ENCODE results near the gene VAC14.
A peak's percentile ranks its signal among the peaks of the same experiment; 100 is the strongest.

VAC14 gene

DNA sequence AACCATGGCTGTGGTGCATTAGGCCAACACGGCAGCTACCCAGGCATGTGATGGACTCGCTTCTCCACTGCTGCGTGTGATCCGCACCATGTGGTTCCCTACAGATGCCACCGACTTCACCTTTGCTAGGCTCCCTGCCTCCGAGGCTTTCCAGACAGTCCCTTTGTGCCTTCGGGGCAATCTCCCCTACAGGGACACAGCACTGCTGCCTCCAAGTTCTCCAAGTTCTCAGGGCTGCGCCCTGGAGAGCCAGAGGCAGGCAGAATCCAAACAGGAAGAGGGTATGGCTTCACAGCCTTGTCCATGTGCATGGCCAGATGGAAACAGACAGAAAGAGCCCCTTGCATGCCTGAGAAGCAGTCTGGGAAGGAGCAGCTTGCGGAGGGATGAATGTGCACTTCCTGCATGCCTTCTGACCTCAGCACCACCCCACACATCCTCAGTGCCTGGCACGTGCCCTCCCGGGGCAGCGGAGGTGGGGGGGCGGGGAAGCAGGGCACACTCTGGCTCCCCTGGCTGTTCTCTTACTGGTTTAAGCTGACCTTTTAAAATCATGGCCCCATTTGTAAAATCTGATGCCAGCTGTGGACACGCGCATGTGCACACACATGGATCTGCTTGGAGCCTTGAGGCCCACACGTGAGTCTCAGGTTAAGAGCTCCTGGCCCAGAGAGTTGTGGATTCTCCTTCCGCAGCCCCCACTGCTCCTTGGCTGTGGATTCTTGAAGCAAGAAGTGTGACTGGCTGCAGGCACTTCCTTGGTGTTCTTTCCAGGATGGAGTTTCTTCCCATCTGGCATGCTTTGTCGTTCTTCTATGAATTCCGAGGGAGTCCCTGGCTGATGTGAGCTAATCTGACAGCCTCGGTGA, 59.8 kb downstream of the VAC14 start:
- no peak for DNase-seq

DNA sequence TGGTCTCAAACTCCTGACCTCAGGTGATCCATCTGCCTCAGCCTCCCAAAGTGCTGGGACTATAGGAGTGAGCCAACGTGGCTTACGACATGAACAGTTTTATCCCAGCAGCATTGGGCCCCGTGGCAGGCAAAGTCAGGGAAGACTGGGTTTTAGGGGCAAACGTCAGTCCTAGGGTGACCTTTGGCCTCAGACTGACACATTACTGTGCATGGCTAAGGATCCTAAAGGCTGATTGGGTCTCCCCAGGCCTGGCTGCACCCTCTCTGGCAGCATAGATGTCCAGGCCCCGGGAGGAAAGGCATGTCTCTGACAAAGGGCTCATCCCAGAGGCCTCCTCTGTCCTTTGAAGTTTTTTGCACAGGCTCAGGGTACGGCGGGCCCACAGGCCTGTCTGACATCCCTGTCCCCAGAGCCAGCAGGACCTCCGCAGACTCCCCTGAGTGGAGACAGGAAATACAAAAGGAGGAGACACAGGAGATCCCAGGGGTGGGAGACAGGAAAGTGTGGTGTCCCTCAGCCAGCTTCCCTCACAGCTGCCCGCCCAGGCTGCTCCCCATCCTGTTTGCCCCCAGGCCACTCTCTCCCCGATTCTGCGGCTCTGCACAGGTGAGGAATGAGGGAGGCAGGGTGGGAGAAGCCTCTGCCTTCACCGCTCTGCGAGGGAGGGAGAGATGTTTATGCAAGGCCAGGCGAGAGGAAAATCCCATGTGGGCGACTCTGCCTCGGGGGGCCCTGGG, 60.6 kb downstream of the VAC14 start:
- no peak for DNase-seq

DNA sequence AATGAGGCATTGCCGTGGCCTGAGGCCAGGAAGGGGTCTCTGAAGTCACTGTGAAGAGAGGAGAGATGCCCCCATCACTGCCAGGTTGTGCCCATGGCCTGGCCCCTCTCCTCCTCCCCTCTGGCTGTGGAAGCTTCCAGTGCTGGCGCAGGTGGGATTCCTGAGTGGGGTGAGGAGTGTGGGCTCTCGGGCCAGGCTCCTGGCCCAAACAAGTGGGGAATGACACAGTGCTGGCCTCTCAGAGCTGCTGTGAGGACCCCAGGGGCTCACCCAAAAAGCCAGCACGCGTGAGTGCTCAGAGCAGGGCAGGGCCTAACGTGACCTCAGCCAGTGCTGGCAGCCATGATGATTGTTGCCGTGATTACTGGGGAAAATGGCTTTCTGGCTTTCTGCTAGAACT, 61.6 kb downstream of the VAC14 start:
- DNase-seq, result no peak

DNA sequence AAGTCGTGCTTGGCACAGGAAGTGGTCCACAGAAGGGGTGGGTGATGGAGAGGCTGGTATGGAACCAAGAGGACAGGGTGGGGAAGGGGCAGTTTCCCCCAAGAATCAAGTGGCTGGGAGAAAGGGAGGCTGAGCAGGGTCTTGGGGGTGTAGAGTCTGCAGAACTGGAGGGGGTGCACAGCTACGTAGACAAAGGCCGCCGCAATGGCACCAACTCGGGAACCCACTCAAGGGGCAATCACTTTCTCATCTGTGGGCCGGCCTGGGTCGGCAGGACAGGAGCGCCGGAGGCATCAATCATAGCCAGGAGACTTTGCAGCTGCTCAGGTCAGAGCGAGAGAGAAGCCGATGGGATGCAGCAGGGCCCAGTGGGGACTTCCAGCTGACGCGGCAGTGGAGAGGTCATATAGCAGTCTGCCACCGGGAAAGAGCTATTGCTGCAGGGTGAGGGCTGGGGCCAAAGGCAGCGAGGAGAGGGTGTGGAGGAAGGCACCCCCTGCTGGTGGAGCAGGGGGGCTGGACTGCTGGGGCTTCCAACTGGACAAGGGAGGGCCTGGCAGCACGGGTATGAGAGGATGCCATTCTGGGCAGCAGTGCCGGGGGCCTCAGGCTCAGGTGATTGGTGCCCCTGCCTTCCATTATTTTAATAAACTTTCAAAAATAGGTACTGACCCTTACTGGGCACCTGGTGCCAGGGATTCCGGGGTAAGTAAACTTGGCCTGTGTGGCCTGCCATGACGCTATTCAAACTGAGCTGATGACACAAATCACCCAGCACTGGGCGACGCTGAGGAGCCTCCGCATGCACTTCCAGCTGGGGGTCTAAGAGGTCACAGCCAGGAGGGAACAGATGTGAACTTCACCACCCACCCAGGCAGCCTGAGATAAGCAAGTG, 62.6 kb downstream of the VAC14 start:
- peak; percentile 41 for DNase-seq

DNA sequence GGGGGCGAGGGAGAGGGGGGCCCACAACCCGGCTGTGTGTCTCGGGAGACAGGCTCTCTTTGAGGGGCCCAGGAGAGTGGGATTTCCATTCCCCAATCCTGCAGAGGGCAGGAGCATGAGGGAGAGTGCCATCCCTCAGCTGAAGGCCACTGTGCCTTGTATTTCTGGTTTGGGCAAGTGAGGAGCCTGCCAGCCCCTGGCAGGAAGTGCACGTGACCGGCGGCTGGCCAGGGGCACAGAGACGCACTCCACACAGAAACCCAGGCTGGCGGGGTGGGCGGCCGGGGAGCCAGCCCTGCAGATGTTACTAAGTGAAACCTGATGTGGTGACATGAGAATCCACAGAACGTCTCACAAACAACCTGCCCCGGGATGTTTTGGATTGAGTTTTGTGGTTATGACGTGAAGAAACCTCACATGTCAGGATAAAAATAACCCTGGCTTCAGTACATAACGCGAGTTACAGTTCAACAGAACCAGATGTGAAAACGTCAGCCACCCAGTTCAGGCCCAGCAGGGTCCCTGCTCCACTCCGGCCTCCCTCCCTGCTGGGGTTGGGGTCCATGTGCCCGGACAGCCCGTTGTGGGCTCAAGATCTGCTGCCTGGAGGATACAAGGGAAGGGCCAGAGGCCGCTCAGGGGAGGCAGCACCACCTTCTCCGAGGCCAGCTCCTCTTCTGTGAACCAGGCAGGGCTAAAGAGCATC, 63.4 kb downstream of the VAC14 start:
- DNase-seq, result no peak

DNA sequence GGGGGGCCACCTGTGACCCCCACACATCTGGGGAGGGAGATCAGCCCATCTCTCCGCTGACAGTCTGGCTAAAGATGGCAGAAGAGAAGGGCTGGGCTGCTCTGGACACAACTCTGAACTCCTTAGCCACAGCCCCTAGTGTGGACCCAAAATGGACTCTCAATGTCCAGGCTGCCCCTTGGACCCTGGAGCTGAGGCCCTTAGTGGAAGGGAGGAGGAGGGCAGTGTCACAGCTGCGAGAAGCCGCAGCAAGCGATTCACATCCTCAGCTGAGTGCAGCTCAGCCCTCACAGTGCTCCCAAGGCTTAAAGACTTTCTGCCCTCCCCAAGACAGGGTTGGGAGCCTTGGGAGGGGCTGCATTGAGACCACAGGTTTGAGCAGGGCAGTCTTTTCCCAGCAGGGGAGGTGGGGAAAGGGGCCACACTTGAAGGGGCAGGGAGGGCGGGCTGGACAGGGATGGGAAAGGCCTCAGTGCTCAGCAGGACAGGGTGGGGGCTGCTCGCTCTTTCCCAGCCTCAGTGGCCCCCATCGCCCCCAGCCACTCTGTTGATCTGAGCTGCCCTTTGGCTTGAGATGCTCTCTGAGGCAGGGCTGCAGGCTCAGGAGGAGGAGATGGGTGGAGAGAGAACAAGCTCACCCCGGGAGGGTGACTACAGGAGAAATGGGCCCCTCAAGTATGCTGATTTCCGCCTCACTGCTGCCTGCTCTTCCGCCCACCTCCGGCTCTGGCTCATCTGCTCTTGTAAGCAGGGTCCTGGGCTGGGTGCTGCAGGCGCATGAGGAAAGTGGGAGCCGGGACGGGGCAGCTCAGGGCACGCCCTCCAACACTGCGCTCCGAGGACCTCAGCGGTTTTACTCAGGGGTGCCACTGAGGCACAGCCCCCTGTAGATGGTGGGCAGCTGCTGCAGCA, 64.2 kb downstream of the VAC14 start:
- no peak for DNase-seq

DNA sequence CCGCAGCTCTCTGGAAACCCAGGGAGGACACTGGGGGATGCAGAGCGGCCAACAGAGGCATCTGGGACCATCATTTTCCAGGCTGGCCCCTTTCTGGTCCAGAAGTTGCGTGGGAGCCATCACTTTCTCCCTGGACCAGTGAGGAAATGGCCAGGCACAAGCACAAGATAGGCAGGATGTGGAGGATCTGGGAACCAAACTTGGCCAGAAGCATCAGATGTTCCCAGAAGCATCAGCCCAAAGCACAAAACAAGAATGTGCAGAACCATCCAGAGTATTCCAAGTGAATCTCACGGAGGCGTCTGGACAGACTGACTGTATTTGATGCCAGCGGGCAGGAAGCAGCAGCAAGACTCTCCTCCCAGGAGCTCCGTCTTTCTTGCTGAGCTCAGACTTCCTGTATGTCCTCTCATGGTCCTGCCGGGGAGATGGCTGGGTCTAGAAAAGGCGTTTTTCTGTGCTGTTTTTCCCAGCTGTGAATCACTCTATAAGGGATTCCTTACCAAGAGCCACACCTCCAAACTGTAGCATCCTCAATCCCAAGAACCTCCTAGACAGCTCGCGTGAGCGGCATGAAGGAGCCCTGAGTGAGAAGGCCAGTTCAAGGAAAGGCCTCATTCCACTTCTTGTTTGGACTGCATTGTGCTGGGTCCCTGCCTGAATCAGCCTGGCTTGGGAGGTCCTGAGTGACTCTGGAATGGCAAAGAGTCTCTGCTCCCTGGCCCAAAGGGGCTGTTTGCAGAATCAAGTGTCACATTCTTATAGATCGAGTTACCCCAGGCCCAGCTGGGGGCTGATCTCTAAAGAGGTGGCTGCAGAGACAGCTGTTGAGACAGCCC, 65.6 kb downstream of the VAC14 start:
- no peak for DNase-seq

DNA sequence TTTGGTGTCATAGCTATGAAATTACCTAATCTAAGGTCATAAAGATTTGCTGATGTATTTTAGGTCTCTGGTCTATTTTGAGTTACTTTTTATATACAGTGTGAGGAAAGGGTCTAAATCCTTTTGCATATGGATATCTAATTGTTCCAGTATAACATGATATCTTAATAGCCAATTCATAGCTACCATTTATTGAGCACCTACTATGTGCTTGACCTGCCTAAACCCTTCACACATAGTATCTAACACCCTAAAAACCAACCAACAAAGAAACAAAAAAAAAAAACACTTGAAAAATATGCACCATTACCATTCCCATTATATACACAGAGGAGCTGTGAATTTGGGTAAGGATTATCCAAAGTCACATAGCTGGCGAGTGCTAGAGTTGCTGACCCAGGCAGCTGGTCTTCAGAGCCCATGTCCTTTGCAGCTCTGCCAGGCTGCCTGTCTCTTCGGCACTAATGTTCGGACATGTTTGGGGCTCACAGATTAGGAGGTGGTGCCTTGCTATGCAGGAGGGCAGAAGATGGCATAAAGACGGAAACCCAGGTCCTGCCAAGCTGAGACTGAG, 66.3 kb downstream of the VAC14 start:
- DNase-seq, result no peak

DNA sequence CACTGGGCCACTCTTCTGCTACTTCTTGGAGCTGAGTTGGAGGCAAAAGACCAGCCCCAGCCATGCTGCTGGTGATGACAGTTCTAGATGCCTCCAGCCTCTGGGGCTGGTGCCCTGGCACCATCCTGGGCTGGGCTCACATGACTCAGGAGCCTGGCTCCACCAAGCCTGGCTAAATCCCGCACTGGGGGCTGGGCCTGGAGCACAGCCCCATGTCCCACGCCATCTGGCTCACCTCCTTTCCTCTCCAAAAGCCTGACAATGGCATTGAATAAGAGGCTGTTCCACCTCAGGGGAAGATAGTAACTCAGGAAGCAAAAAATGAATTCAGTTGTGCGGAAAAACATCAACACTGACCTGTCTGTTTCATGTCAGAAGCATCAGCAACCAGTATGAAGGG, 70.0 kb downstream of the VAC14 start:
- DNase-seq, result peak; percentile 31

DNA sequence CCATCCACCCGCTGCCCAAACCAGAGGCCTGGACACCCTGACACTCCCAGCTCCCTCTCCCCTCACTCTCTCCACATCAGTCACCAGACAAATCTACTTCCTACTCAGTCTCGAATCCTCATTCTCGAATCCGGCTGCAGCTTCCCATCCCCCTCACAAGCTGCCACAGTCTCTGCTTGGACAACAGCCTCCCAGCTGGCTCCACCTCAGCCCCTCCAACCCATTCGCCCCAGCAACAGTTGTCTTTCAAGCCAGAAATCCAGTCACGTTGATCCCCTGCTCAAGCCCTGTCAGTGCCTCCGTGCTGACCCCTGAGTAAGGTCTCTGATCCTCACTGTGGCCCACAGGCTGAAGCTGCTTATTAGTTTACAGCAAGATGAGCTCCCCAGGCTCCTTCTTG, 70.9 kb downstream of the VAC14 start:
- DNase-seq, result no peak

DNA sequence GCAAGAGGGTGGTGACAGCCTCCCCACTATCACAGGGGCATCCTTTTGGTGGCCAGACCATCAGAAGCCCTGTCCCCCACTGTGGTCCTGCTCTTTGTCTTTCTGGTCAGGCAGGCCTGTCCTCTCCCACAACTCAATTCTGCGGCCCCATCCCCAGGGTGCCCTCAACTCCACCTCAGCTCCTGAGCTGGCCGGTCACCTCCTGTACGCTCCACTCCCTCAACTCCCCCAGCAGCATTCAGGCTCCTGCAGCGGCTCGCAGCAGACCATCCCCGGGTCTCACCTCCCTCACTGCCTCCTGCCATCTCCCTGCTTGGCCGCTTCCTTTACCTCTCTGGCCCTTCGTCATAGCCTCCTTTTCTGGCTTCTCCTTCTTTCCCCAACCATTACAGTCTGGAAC, 71.7 kb downstream of the VAC14 start:
- DNase-seq, result no peak

DNA sequence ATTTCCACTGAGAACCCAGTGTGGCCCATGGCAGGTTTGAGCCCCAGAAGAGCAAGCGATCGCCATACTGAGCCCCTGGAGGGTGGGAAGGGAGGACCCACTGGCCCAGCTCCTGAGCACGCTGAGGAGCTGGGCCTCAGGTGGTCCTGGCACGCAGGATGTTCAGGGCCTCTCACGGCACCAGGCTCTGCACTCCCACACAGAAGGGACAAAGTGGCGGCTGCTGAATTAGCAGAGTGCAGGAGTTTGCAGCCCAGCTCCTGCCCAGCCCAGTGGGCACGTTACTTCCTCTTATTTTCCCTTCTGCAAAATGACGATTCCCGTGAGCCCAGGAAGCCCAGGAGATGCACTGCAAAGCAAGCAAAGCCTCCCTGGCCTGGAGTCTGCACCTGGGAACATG, 72.8 kb downstream of the VAC14 start:
- no peak for DNase-seq

DNA sequence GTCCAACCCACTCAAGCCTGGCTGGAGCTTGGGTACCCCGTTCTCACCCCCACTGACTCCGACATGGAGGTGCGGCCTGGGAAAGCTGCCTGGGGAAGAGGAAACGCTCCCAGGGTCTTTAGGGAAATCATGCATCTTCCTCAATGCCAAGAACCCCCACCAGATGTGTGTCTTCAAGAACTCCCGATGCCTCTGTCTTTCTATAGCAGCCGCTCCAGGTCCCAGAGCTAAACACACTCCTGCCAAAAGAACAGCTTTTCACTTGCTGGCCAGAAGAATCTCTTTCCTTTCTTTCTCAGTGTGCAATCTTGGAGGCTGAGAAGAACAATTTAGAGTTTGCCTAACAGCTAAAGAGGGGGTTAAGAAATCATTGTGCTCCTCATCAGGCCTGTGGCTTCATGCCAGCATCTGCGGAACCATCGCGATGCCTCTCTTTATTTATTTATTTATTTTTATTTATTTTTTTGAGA, 74.0 kb downstream of the VAC14 start:
- DNase-seq, result no peak

DNA sequence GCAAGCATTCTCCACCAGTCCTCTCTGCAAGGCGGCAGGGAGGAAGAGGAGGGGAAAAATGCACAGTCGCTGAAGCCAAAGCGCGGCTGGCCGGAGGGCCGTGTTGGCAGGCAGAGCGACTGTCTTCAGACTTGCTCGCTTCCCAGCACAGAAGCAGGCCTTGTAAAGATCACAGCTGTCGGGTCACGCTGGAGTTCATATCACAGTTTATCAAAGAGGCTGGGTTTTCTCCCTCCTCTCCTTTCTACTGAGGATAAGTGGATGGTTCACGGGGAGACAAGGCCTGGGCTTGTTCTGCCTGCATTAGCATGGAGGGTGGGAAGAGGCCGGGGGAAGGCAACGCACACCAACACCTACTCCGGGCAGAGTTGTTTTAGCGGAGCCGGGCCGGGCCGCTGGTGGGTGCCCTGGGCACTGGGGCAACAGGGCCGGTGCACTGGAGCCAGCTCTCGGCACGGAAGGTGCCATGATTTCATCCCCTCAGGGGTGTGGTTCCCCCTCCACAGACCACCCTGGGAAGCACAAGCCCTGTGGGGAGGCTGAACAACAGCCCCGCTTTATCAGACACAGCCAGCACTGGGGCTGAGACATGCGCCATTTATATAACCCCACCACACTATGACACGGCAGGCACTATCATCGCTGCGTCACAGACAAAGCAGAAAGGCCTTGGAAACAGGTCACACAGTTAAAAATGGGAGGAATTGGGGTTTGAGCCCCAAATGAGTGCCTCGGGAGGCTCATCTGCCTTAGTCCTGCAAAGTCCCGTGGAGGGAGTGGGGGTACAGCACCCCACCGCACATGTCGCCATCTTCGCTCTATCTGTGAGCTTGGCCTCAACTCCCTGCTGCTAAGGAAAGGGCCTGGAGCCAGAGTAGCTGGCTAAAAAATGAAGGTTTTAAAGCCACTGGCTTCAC, 74.8 kb downstream of the VAC14 start:
- DNase-seq, result peak; percentile 87

DNA sequence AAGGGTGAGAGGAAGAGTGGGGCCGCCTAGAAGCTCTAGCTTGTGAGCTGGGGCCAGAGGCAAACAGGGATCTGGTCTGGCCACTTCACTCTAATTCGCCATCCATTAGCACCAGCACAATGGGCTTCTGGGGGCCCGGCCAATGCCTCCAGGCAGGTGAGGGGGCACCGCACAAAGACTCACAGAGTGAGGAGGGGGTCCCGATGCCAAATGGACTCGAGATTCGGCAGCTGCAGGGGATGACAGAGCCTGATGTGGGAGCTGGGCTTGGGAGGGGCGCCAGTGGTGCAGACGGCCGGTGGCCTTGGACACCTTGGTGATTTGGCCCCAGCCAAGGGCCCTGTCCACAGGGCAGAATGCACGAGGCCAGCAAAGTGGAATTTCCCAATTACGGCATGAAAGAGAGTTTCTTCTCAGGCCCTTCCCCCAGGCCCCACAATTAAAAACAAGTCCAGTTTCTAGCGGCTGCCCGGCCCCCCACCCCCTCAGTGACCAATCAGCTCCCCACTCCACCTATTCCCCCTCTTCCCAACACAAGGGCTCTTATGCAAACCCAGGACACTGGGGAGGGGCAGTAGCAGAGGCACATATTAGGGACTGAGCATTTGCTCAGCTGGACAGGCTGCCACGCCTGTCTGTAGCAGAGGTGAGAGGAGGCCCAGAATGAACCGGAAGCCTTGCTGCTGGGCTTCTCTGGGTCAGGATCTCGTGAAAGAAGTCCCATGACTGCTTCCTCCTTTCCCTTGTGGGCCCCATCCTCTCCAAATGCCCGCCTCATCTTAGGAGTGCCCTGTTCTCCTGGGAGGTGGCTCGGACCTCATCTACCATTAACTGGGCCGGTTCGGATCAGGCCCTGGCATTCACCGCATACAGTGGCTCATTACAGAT, 75.7 kb downstream of the VAC14 start:
- DNase-seq, result peak; percentile 56

DNA sequence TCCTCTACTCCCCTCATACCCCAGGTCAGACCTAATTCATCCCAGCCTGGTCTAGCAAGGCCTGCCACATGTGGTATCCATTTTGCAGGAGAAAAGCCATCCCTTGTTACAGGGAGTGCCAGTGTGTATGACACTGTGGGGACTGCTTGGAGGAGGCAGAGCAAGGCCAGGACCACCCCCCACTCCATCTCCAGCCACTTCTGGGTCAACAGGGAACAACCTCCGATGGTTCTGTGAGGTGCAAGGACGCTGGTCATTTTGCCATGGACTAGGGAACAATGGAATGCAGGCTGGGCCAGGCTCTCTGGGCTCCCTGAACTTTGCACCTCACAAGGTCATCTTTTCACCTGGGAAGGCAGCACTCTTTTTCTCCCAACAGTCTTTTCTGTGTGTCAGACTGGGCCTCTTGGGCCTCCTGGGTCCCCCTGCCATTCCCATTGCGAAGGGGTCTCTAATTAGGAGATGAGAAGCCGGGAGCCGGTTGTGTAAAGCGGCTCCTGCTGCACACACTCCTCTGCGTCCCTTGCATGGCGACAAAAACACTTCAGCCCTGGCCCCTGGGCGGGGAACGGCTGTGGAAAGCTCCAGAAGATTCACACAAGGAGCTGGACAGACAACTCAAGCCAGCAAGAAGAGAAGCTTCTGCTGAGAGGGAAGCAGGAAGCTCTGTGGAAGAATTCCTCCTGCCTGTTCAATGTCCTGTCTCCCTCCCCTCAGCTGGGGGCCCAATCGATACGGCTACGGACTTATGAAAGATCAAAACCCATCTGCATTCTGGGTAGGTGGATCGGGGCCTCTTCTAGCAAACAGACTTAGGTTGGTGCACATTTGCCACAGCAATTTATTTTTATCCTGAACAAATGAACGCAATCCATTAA, 76.6 kb downstream of the VAC14 start:
- DNase-seq, result no peak

DNA sequence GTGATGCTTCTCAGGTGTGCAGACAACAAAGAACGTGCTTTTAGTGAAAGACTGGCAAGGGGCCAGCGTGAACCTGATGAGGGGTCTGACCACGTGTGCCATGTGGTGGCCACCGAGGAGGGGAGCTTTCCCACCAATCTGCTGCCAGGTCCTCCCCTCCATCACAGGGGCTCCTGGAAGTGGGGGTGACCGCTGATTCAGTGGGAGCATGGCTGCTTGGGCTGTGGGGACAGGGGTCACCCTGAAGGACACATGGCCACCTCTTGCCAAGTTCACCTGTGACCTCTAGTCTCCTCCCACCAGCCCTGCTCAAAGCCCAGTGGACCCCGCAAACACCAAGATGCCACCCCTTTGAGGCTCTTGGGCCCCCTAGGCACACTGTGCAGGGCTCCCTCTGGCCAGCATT, 77.2 kb downstream of the VAC14 start:
- no peak for DNase-seq

All from midbrain (tissue), 1 donor.